Effector memory CD8-positive, alpha-beta T cell (primary cell): ENCODE measurements around the gene ATP11B.

Experiments
- ATAC-seq: fragments of 150-1000 bp; cut with Tn5 transposase; replicated peaks from 2 replicates; pipeline ENCODE4 v1.10.0; 2021; ENCODE audit warnings: mild to moderate bottlenecking, moderate library complexity
- DNase-seq, 3 experiments: peaks; one replicate each; pipeline ENCODE4 v3.0.0; 2021
- H3K27ac Mint-ChIP-seq, 2 donors: one replicate each; pipeline ENCODE4 v1.8.0; 2022; ENCODE audit warnings: mild to moderate bottlenecking in 2 of 2, mixed read lengths in 2 of 2, moderate library complexity in 2 of 2
- H3K27me3 Mint-ChIP-seq, 2 donors: one replicate each; pipeline ENCODE4 v1.8.0; 2022; ENCODE audit warnings: mixed read lengths in 2 of 2
- H3K36me3 Mint-ChIP-seq: one replicate; pipeline ENCODE4 v1.8.0; 2022; ENCODE audit warnings: mild to moderate bottlenecking, moderate library complexity, mixed read lengths; ENCODE audit not compliant: insufficient read depth
- H3K4me1 Mint-ChIP-seq, 2 donors: one replicate each; pipeline ENCODE4 v1.8.0; 2022; ENCODE audit warnings: low read depth in 2 of 2, mixed read lengths in 2 of 2
- H3K4me3 Mint-ChIP-seq, 2 donors: one replicate each; pipeline ENCODE4 v1.8.0; 2022; ENCODE audit warnings: mild to moderate bottlenecking in 2 of 2, mixed read lengths in 2 of 2, moderate library complexity in 2 of 2
- H3K9me3 Mint-ChIP-seq, 2 donors: one replicate each; pipeline ENCODE4 v1.8.0; 2022; ENCODE audit warnings: mixed read lengths in 2 of 2

The ATP11B gene

DNA sequence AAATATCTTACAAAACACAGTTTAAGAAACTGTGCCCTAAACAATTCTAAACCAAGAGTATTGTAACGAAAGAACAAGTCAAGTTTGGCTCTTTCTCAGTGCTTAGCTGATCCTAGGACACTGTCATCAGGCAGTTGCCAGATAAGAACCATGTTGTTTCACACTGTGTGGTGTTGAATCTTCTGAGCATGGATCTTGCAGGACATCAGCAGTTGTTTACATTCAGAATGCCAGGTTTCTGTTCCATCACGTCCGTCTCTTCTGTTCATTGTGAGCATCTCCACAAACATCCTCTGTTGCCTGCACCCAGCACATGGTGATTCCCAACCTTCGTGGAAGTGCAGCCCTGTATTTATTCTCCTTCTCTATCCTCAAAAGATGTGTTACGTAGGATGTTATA lies 119.2 kb downstream of the ATP11B start:
- ATAC-seq (no peak), DNase-seq (no peak)
- Mint-ChIP-seq H3K9me3 (no peaks in the 10 kb centered on the region), H3K4me3 (no peak overlapping the region), H3K27me3 (no peaks in the 10 kb centered on the region), H3K27ac (peak overlapping the region; percentile 44 to 92), H3K4me1 (peaks cover 24 to 45% of the 10 kb centered on the region in 2 donors), H3K36me3 (peaks cover 20% of the 10 kb centered on the region)

DNA sequence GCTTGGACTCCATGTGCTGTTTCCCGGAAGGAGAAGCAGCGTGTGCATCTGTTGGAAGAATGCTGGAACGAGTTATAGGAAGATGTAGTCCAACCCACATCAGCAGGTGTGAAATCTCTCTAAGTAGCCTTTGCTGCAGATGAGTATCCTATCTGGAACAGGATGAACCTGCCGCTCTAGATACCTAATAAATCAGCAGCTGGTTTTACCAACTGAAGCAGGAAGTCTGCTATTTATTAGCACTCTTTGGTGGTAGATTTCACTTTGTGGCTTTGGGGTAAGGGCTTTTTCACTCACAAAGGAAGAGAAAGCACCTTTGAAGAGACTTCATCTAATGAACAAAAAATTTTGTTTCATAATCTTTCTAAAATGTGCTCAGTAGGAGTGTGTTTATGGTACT lies 120.6 kb downstream of the ATP11B start:
- peaks cover 18% of the 10 kb centered on the region for H3K36me3 Mint-ChIP-seq
- H3K27ac Mint-ChIP-seq: peak overlapping the region; percentile 69 to 92
- peak; percentile 85 for ATAC-seq
- H3K4me1 Mint-ChIP-seq: peaks cover 24 to 45% of the 10 kb centered on the region in 2 donors
- peak overlapping the region; percentile 31 to 56 for H3K4me3 Mint-ChIP-seq
- DNase-seq: peak in 2 of 3 experiments; percentile 5 to 27
- H3K27me3 Mint-ChIP-seq: no peaks in the 10 kb centered on the region
- no peaks in the 10 kb centered on the region for H3K9me3 Mint-ChIP-seq

DNA sequence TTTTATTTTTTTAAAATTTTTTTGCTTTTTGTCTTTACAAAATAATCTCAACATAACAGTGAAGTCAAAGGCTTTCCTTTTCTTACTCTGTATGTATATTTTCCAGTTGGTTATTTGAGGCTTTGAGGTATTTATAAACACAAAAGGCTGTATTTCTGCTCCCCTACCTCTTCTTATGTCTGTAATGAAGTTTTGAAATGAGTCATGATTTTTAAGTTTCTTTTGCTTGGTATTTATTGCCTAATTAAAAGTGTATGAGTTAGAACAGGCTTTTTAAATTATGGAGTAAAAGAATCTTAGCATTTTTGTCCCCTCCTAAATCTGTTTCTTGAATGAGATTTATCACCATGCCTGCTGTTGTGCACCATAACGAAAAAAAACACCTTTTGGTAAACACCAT lies 121.0 kb downstream of the ATP11B start:
- Mint-ChIP-seq H3K27ac (peak overlapping the region; percentile 69 to 92), H3K4me3 (peak overlapping the region; percentile 17 to 56), H3K9me3 (no peaks in the 10 kb centered on the region), H3K27me3 (no peaks in the 10 kb centered on the region), H3K4me1 (peaks cover 24 to 45% of the 10 kb centered on the region in 2 donors), H3K36me3 (peaks cover 22% of the 10 kb centered on the region)
- ATAC-seq: peak; percentile 13
- no peak for DNase-seq

DNA sequence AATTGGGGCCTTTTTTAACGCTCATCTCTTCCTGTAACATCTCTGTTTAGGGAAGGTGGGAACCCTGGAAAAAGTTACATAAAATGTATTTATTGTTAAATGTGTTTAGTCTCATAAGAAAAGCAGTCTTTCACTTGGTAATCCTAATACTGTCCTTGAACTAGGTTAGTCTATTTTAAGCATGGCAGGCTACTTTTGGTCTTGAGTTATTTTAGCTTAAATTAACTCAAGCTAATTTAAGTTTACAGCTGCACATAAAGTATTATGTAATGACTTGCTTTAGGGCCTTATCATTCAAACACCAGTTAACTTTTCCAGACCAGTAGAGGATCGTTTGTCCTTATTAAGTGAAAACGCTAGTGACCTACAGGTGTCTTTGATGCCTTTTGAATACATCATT lies 123.8 kb downstream of the ATP11B start:
- Mint-ChIP-seq H3K27me3 (no peaks in the 10 kb centered on the region), H3K4me3 (no peak overlapping the region), H3K4me1 (peaks cover 12 to 28% of the 10 kb centered on the region in 2 donors), H3K9me3 (no peaks in the 10 kb centered on the region), H3K27ac (no peak overlapping the region), H3K36me3 (peaks cover 27% of the 10 kb centered on the region)
- no peak for ATAC-seq
- DNase-seq: no peak

DNA sequence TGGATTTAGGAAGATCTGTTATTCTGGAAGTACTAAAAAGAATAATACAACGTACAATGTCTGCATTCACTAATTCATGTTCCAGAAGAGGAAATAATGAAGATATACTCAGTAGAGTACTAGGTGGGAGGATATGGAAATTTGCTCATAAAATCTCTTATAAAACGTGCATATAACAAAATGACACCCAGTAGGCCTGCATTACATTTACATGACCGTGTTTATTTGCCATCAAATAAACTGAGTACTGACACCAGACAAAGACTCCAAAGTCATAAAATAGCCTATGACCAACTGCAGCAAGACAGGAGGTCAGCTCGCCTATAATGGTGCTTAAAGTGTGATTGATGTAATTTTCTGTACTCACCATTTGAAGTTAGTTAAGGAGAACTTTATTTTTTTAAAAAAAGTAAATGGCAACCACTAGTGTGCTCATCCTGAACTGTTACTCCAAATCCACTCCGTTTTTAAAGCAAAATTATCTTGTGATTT lies 126.6 kb downstream of the ATP11B start:
- ATAC-seq (no peak), DNase-seq (no peak)
- Mint-ChIP-seq H3K4me3 (no peak overlapping the region), H3K36me3 (peaks cover 28% of the 10 kb centered on the region), H3K27me3 (no peaks in the 10 kb centered on the region), H3K4me1 (peaks cover 0 to 4% of the 10 kb centered on the region in 2 donors), H3K9me3 (no peaks in the 10 kb centered on the region), H3K27ac (no peak overlapping the region)

DNA sequence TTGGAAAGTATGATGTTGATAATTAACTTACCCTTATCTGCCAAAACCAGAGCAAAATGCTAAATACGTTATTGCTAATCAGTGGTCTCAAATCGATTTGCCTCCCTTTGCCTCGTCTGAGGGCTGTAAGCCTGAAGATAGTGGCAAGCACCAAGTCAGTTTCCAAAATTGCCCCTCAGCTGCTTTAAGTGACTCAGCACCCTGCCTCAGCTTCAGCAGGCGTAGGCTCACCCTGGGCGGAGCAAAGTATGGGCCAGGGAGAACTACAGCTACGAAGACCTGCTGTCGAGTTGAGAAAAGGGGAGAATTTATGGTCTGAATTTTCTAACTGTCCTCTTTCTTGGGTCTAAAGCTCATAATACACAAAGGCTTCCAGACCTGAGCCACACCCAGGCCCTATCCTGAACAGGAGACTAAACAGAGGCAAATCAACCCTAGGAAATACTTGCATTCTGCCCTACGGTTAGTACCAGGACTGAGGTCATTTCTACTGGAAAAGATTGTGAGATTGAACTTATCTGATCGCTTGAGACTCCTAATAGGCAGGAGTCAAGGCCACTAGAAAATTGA lies 127.3 kb downstream of the ATP11B start:
- H3K27ac Mint-ChIP-seq: no peak overlapping the region
- DNase-seq: no peak
- no peaks in the 10 kb centered on the region for H3K4me1 Mint-ChIP-seq
- peaks cover 22% of the 10 kb centered on the region for H3K36me3 Mint-ChIP-seq
- no peak for ATAC-seq
- H3K9me3 Mint-ChIP-seq: no peaks in the 10 kb centered on the region
- H3K27me3 Mint-ChIP-seq: no peaks in the 10 kb centered on the region
- H3K4me3 Mint-ChIP-seq: no peak overlapping the region

DNA sequence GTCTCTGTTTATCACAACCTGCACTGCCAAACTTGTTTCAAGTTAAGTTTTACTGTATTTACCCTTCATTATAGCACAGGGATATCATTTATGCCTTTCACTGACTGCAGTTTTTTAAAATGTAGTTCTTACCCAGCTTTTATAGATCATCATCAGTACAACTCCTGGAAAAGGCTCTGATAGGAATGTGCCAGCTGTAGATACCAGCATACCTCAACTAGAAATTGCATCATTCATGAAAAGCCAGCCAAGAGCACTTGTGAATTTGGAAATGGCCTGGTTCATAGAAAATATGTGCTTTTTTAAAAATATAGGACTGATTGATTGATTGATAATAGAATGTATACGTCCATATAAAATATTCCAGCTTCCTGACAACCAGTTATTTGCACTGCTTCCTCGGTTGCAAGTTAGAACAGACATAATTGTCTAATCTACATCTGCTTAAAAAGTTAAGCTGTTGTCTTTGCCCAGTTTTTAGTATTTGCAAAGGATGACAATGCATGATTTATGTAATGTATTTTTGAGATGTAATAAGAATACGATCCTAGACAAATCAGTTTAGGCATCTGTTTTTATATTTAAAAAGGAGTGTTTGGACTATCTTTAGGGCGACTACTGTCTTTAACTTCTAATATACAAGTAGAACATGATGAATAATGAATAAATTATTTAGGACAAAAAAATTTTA lies 128.5 kb downstream of the ATP11B start:
- ATAC-seq (no peak), DNase-seq (no peak)
- no peak overlapping the region for H3K4me3 Mint-ChIP-seq

DNA sequence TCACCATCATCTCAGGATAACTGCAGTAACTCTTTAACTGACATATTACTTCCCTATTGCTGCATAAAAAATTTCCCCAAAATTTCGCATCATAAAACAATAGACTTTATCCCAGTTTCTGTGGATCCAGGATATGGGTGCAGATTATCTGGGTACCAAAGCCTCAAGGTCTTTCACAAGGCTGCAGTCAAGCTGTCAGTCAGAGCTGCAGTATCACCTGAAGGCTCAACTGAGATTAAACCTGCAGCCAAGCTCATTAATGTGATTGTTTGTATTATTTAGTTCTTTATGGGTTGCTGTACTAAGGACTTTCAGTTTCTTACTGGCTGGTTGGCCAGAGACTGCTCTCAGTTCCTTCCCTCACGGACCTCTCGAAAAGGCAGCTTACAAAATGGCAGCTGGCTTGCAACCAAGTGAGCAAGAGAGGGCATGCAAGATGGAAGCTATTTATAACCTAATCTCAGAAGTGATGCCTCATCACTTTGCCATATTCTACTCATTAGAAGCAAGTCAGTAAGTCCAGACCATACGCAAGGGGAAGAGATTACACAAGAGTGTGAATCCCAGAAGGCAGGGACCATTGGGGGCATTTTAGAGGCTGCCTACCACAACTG lies 132.1 kb downstream of the ATP11B start:
- DNase-seq (no peak), ATAC-seq (no peak)
- Mint-ChIP-seq H3K27me3 (no peaks in the 10 kb centered on the region), H3K9me3 (peaks cover 0 to 2% of the 10 kb centered on the region in 2 donors), H3K4me1 (peaks cover 6 to 7% of the 10 kb centered on the region in 2 donors), H3K4me3 (no peak overlapping the region), H3K36me3 (peaks cover 11% of the 10 kb centered on the region), H3K27ac (no peak overlapping the region)

More for the DNA sequence above, 128.5 kb downstream of the ATP11B start:
- Mint-ChIP-seq H3K27me3 (no peaks in the 10 kb centered on the region), H3K9me3 (no peaks in the 10 kb centered on the region), H3K27ac (no peak overlapping the region), H3K36me3 (peaks cover 20% of the 10 kb centered on the region), H3K4me1 (peaks cover 2 to 6% of the 10 kb centered on the region in 2 donors)

DNA sequence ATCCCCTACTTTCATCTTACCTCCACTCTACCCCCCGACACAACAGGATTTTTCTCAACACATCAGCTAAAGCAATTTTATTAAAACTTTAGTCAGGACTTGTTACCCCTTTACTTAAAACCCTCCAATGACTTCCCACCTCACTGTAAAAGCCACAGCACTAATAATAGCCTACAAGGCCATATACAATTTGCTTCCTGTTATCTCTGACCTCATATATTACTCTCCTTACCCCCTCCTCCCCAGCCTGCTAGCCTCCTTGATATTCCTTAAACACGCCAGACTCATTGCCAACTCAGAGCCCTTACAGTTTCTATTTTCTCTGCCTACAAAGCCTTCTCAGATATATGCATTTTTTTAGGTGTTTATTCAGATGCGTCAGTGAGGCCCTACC lies 132.6 kb downstream of the ATP11B start:
- peaks cover 6% of the 10 kb centered on the region for H3K36me3 Mint-ChIP-seq
- peaks cover 0 to 2% of the 10 kb centered on the region in 2 donors for H3K9me3 Mint-ChIP-seq
- H3K27ac Mint-ChIP-seq: no peak overlapping the region
- H3K27me3 Mint-ChIP-seq: no peaks in the 10 kb centered on the region
- H3K4me1 Mint-ChIP-seq: peaks cover 6 to 7% of the 10 kb centered on the region in 2 donors
- ATAC-seq: no peak
- no peak for DNase-seq
- no peak overlapping the region for H3K4me3 Mint-ChIP-seq

DNA sequence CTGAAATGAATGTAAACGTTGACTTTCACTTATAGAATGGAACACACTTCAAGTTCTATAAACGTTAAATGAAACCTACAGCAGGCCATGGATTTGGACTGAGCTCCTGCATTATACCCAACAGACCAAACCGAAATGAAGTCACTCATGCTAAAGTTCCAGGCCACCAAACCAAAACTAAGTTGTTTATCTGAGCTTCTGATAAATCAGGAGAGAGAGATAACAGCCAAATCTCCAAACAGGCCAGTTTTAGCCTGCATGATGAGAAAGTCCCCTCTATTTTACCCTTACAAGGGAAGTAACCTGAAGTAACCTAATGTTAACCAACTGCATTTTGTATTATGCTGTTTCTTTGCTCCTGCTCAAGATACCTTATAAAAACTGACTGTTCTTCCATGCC lies 142.5 kb downstream of the ATP11B start:
- Mint-ChIP-seq H3K27ac (peak overlapping the region in 1 of 2 donors; percentile 46), H3K4me3 (no peak overlapping the region), H3K9me3 (no peaks in the 10 kb centered on the region), H3K4me1 (peaks cover 8 to 9% of the 10 kb centered on the region in 2 donors), H3K27me3 (no peaks in the 10 kb centered on the region), H3K36me3 (peaks cover 10% of the 10 kb centered on the region)
- DNase-seq: no peak
- ATAC-seq: no peak

DNA sequence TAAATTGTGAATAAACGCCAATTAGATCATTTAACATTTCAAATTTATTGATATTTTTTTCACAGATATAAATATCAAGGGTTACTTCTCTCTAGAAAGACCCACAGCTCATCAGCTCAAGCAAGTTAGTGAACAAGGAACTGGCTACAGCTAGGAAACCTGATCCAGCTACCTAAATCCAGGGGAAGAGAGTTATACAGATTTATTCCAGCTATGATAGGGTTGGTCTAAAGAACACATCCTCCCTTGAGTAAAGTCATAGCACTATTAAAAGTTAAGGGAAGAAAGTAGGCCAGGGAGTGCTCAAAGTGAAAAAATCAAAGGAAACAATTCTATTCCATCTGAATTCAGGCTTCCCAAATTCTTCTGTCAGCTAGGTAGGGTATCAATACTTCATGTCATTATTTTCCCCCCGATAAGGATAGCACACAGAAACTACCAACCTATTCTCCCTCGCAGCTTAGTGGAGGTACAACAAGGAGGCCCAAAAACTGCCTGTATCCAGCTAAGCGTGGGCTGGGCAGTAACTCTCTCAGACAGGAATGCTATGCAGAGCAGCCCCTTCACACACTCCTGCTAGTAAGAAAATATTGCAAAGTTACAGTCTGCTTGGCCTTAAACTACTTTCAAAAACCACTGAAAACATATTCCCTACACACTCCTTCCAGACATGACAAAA lies 143.1 kb downstream of the ATP11B start:
- Mint-ChIP-seq H3K9me3 (no peaks in the 10 kb centered on the region), H3K27me3 (no peaks in the 10 kb centered on the region), H3K27ac (peak overlapping the region in 1 of 2 donors; percentile 78), H3K4me3 (no peak overlapping the region), H3K4me1 (peaks cover 8 to 9% of the 10 kb centered on the region in 2 donors), H3K36me3 (peaks cover 10% of the 10 kb centered on the region)
- no peak for DNase-seq
- ATAC-seq: no peak

DNA sequence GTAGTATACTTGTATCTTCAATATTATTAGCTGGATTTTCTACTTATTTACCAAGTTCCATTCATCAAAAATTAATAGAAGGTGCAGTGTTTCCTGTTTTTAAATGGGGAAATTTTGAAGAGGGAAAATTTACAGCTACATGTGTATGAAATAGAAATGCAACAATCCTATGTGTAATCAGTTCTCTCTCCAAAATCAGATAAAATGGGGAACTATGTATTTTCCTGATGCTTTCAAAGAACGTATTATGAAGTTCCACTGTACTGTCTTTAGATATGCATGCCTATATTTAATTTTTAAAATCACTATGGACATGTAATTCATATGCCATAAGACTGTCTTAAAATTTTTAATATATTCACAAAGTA lies 143.6 kb downstream of the ATP11B start:
- no peak for ATAC-seq
- peaks cover 7% of the 10 kb centered on the region for H3K36me3 Mint-ChIP-seq
- H3K4me3 Mint-ChIP-seq: no peak overlapping the region
- no peaks in the 10 kb centered on the region for H3K27me3 Mint-ChIP-seq
- H3K9me3 Mint-ChIP-seq: no peaks in the 10 kb centered on the region
- no peak for DNase-seq
- H3K27ac Mint-ChIP-seq: peak overlapping the region in 1 of 2 donors; percentile 78
- peaks cover 8 to 9% of the 10 kb centered on the region in 2 donors for H3K4me1 Mint-ChIP-seq

DNA sequence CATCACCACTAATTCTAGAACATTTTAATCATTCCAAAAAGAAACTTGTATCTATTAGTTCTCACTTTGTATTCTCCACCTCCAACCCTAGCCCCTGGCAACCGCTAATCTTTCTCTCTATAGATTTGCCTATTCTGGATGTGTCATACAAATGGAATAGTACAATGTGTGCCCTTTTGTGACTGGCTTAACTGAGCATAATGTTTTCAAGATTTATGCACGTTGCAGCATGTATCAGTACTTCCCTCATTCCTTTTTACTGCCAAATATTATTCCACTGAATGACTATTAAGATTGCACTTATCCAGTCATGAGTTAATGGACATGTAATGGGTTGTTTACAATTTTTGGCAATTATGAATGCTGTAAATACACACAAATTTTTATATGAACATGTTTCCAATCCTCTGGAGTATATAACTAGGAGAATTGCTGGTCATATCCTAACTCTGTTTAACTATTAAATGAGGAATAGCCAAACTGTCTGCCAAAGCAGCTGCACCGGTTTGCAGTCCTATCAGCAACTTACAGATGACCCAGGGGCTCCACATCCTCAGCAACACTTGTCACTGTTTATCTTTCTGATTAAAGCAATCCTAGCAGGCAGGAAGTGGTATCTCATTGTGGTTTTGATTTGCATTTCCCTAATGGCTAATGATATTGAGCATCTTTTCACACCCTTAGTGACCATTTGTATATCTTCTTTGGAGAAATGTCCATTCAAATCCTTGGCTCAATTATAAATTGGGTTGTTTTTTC lies 144.2 kb downstream of the ATP11B start:
- Mint-ChIP-seq H3K27ac (peak overlapping the region in 1 of 2 donors; percentile 78), H3K9me3 (no peaks in the 10 kb centered on the region), H3K27me3 (no peaks in the 10 kb centered on the region), H3K4me3 (peak overlapping the region in 1 of 2 donors; percentile 3), H3K36me3 (peaks cover 7% of the 10 kb centered on the region), H3K4me1 (peaks cover 8 to 9% of the 10 kb centered on the region in 2 donors)
- DNase-seq (no peak), ATAC-seq (peak; percentile 44)
